Lower leg skin (tissue), 3 donors: Measurements from ENCODE around the gene ARHGAP23.

Experiments
- CTCF ChIP-seq, 3 donors: fragments of 450-650 bp; IDR thresholded peaks; one replicate each; pipeline ENCODE4 v1.5.1; 2016; ENCODE audit warnings: antibody characterized with exemption in 3 of 3, mild to moderate bottlenecking in 3 of 3, moderate library complexity in 2 of 3
- POLR2A ChIP-seq, 2 donors: fragments of 450-650 bp; IDR thresholded peaks; one replicate each; pipeline ENCODE4 v1.6.1; 2016 to 2017; ENCODE audit warnings: antibody characterized with exemption in 2 of 2, mild to moderate bottlenecking in 1 of 2, moderate library complexity in 1 of 2

DNA sequence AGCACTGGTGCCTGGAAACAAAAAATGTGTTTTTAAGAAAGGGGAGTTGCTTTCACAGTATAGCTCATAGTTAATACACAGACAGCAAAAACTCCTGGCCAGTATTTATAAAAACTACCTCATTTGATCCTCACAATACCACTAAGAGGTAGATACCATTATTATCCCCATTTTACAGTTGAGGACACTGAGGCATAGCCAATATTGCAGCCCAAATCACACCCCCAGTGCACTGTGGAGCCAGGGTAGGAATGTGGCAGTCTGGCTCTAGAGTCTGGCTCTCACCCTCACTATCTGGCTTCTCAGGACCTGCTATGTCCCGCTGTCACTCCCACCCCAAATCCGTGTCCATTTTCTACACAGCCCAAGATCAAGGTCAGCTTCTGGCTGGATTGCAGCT is 2.6 kb downstream of the ARHGAP23 start:
- no peak for TF ChIP-seq CTCF (IDR thresholded peaks at IDR 0.05)
- TF ChIP-seq POLR2A (IDR thresholded peaks at IDR 0.05): no peak
